ENCODE data around the gene ANKS3. TPM values are rescaled to one million over a fixed set of nuclear protein-coding genes. Genes with fewer than 3 reads are reported as not detected.

ANKS3 gene
- 16.3 and 19.7 TPM in 2 replicates for total RNA-seq

GRCh38 chr16:4734063-4734729 lies at the start of gene ANKS3, which contains the start of gene DNAAF8:
TSS of gene ANKS3 (minus strand) at chr16:4734271. CDS start at chr16:4730149, 4,122 bp downstream.
TSS of gene DNAAF8 (plus strand) at chr16:4734537. CDS start at chr16:4736515, 1,978 bp downstream.

GRCh38 chr16:4766875-4767628 lies 33.0 kb upstream of the ANKS3 start, which contains the start of gene ZNF500:
TSS of gene ZNF500 (minus strand) at chr16:4767162. CDS start at chr16:4765978, 1,184 bp downstream.

GRCh38 chr16:4693296-4693955 lies 40.6 kb downstream of the ANKS3 start, which contains the start of gene NUDT16L1:
TSS of gene NUDT16L1 (plus strand) at chr16:4693562. CDS start at chr16:4693727, 165 bp downstream.

Small RNA genes lying within 50 kb of the gene (small RNA-seq; reads per million reads assigned to genes)
- gene MIR6769A (0.29 reads per million, percentile 8 among the genes with 10 or more reads in this experiment), gene RF00017 (not detected)

Other genes starting within 250 kb of the ANKS3 start
- 12.7 and 18.9 TPM in 2 replicates for gene CDIP1, start 195.5 kb downstream of the ANKS3 start, total RNA-seq
- not detected in 2 replicates for gene C16orf96, start 177.9 kb downstream of the ANKS3 start, total RNA-seq
- 8.6 and 12.7 TPM in 2 replicates for gene UBALD1, start 119.4 kb downstream of the ANKS3 start, total RNA-seq
- gene MGRN1, start 109.4 kb downstream of the ANKS3 start, total RNA-seq: 50.6 and 53.2 TPM in 2 replicates
- gene NUDT16L1, start 40.7 kb downstream of the ANKS3 start, total RNA-seq: 23.8 and 27.4 TPM in 2 replicates
- 0.48 and 1.3 TPM in 2 replicates for gene DNAAF8, start 266 bp upstream of the ANKS3 start, total RNA-seq
- 11.4 and 14.1 TPM in 2 replicates for gene ZNF500, start 32.9 kb upstream of the ANKS3 start, total RNA-seq
- gene SEPTIN12, start 54.1 kb upstream of the ANKS3 start, total RNA-seq: not detected in 2 replicates
- not detected in 2 replicates for gene SMIM22, start 61.1 kb upstream of the ANKS3 start, total RNA-seq
- gene ROGDI, start 68.4 kb upstream of the ANKS3 start, total RNA-seq: 13.1 and 14.7 TPM in 2 replicates
- 67.2 and 69.6 TPM in 2 replicates for gene GLYR1, start 113.0 kb upstream of the ANKS3 start, total RNA-seq
- 48.2 and 59.1 TPM in 2 replicates for gene UBN1, start 113.2 kb upstream of the ANKS3 start, total RNA-seq
- 1.3 and 2.6 TPM in 2 replicates for gene PPL, start 202.9 kb upstream of the ANKS3 start, total RNA-seq
- under 0.01 TPM in 1 of 2 replicates, not detected in the other for gene SEC14L5, start 224.1 kb upstream of the ANKS3 start, total RNA-seq

Data from vein endothelial cell (primary cell).